Duodenal mucosa (tissue), 2 donors: ENCODE data around the gene ZCCHC8.
"Not testable (repeated sequence)": the region's sequence is repeated elsewhere in the genome, so short reads cannot be mapped to it uniquely, and the experiment has no call there.

Experiments
- H3K27ac ChIP-seq: one replicate; pipeline ENCODE4 v1.7.0; 2013; ENCODE audit warnings: low read depth, low read length
- H3K27me3 ChIP-seq, 2 donors: one replicate each; pipeline ENCODE4 v1.7.0; 2013; ENCODE audit warnings: low read length in 2 of 2, control low read depth in 1 of 2; ENCODE audit not compliant: insufficient read depth in 2 of 2, control insufficient read depth in 1 of 2
- H3K36me3 ChIP-seq, 2 donors: one replicate each; pipeline ENCODE4 v1.7.0; 2013; ENCODE audit warnings: low read length in 2 of 2, control low read depth in 1 of 2; ENCODE audit not compliant: insufficient read depth in 2 of 2, control insufficient read depth in 1 of 2
- H3K4me1 ChIP-seq, 2 donors: one replicate each; pipeline ENCODE4 v1.7.0; 2013; ENCODE audit warnings: low read length in 2 of 2, control low read depth in 1 of 2; ENCODE audit not compliant: insufficient read depth in 2 of 2, control insufficient read depth in 1 of 2
- H3K4me3 ChIP-seq, 2 donors: one replicate each; pipeline ENCODE4 v1.7.0; 2013; ENCODE audit warnings: low read length in 2 of 2, low read depth in 1 of 2
- H3K9ac ChIP-seq, 2 donors: one replicate each; pipeline ENCODE4 v1.7.0; 2013; ENCODE audit warnings: low read length in 2 of 2, low read depth in 1 of 2
- H3K9me3 ChIP-seq, 2 donors: one replicate each; pipeline ENCODE4 v1.7.0; 2013; ENCODE audit warnings: low read length in 2 of 2, control low read depth in 1 of 2; ENCODE audit not compliant: control insufficient read depth in 1 of 2

ZCCHC8 gene

GRCh38 chr12:122444071-122444470 lies 56.7 kb downstream of the ZCCHC8 start:
- not testable (repeated sequence) for H3K4me1 ChIP-seq, H3K9ac ChIP-seq, H3K36me3 ChIP-seq, H3K27ac ChIP-seq, H3K27me3 ChIP-seq, H3K9me3 ChIP-seq, H3K4me3 ChIP-seq

GRCh38 chr12:122438822-122439221 lies 61.9 kb downstream of the ZCCHC8 start:
- H3K4me3 ChIP-seq, H3K27me3 ChIP-seq, H3K9ac ChIP-seq, H3K4me1 ChIP-seq, H3K9me3 ChIP-seq, H3K36me3 ChIP-seq, H3K27ac ChIP-seq: not testable (repeated sequence)

DNA sequence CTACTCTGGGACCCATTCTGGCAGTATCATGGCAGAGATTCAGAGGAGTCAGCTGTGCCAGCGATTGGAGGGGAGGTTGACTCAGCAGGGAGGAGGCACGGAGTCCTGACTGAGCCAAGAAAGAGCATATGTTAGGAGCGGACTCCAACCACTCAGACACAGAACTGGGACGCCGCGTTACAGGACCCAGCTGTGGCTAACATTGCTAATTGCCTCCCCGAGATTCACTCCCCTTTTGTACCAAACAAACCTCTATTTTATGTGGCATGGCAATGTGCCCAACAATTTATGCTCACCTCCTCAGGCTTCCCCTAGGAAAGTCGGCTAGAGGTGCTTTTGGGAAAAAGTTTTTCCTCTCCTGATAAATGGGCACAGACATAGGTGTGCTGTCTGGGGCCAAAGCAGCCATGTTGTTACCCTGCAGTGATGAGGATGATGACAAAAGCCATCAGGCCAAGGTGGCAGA lies 63.0 kb downstream of the ZCCHC8 start:
- Histone ChIP-seq H3K27me3 (no peaks in the 10 kb centered on the region), H3K4me1 (no peaks in the 10 kb centered on the region), H3K9me3 (no peaks in the 10 kb centered on the region), H3K36me3 (no peaks in the 10 kb centered on the region), H3K4me3 (no peak overlapping the region), H3K9ac (no peak overlapping the region), H3K27ac (no peak overlapping the region)

DNA sequence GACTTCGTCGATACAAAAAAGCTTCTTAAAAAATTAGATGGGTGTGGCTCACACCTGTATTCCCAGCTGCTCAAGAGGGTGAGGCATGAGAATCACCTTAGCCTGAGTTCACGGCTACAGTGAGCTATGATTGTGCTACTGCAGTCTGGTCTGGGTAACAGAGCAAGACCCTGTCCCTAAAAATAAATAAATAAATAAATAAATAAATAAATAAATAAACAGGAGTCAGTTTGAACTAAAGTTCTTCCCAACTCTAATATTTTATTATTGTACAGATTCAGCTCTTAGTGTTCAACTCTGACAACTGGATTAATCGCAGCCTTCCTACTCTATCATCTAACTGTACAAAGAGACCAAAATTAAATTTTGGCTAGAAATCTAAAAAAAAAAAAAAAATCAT lies 65.5 kb downstream of the ZCCHC8 start:
- Histone ChIP-seq H3K27me3 (no peaks in the 10 kb centered on the region), H3K9me3 (no peaks in the 10 kb centered on the region), H3K27ac (no peak overlapping the region), H3K36me3 (no peaks in the 10 kb centered on the region), H3K9ac (no peak overlapping the region), H3K4me1 (no peaks in the 10 kb centered on the region), H3K4me3 (no peak overlapping the region)

DNA sequence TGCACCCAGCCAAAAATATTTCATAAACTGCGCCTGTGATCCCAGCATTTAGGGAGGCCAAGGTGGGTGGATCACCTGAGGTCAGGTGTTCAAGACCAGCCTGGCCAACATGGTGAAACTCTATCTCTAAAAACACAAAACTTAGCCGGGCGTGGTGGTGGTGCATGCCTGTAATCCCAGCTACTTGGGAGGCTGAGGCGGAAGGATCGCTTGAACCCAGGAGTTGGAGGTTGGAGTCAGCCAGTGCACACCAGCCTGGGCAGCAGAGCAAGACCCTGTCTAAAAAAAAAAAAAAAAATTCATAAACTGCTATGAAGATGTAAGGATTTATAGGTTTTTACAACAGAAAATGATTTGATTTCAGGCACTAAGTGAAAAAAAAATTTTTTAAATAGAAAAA lies 71.7 kb downstream of the ZCCHC8 start:
- not testable (repeated sequence) for H3K36me3 ChIP-seq, H3K9ac ChIP-seq, H3K27ac ChIP-seq, H3K27me3 ChIP-seq, H3K4me3 ChIP-seq, H3K4me1 ChIP-seq, H3K9me3 ChIP-seq

DNA sequence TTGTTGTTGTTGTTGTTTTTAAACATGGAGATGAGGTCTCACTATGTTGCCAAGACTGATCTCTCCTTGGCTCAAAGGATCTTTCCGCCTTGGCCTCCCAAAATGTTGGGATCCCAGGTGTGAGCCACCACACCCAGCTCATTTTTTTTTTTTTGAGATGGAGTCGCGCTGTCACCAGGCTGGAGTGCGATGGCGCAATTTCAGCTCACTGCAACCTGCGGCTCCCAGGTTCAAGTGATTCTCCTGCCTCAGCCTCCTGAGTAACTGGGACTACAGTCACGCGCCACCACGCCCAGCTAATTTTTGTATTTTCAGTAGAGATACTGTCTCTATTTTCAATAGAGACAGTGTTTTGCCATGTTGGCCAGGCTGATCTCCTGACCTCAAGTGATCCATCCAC lies 73.3 kb downstream of the ZCCHC8 start:
- H3K9ac ChIP-seq, result no peak overlapping the region
- no peaks in the 10 kb centered on the region for H3K36me3 ChIP-seq
- H3K27me3 ChIP-seq, result no peaks in the 10 kb centered on the region
- peaks cover 0 to 7% of the 10 kb centered on the region in 2 donors for H3K4me1 ChIP-seq
- no peaks in the 10 kb centered on the region for H3K9me3 ChIP-seq
- no peak overlapping the region for H3K27ac ChIP-seq
- no peak overlapping the region for H3K4me3 ChIP-seq

- peak overlapping the region; percentile 61 to 73 for H3K9ac ChIP-seq
- no peak overlapping the region for H3K27ac ChIP-seq
- peak overlapping the region; percentile 75 to 79 for H3K4me3 ChIP-seq
- peaks cover 7 to 20% of the 10 kb centered on the region in 2 donors for H3K4me1 ChIP-seq
- no peaks in the 10 kb centered on the region for H3K27me3 ChIP-seq
- no peaks in the 10 kb centered on the region for H3K9me3 ChIP-seq
- H3K36me3 ChIP-seq, result no peaks in the 10 kb centered on the region
These were observed 77.2 kb downstream of the ZCCHC8 start for GRCh38 chr12:122423258-122424165.

DNA sequence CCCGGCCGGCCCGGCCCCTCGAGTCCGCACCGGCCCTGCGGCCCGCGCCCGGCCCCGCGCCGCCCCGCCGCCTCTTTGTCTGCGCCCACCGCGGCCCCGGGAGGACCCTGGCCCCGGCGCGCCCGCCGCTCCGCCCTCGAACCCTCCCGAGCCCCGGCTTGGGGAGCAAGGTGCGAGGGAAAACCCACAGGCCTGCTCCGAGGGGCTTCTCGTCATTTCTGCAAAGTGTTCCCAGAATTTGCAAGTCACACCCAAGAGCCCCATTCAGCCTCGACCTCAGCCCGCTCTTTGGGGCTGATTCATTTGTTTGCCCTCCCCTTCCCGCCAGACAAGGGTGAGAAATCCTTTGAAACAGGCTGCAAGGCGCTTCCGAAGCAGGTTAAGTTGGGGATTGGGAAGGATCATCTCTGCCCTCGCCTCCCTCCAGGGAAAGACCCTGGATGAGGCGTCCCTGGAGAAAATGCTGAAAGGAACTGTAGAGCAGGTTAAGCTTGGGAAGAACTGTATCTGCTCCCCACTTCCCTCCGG lies 77.9 kb downstream of the ZCCHC8 start:
- peak overlapping the region; percentile 61 to 73 for H3K9ac ChIP-seq

DNA sequence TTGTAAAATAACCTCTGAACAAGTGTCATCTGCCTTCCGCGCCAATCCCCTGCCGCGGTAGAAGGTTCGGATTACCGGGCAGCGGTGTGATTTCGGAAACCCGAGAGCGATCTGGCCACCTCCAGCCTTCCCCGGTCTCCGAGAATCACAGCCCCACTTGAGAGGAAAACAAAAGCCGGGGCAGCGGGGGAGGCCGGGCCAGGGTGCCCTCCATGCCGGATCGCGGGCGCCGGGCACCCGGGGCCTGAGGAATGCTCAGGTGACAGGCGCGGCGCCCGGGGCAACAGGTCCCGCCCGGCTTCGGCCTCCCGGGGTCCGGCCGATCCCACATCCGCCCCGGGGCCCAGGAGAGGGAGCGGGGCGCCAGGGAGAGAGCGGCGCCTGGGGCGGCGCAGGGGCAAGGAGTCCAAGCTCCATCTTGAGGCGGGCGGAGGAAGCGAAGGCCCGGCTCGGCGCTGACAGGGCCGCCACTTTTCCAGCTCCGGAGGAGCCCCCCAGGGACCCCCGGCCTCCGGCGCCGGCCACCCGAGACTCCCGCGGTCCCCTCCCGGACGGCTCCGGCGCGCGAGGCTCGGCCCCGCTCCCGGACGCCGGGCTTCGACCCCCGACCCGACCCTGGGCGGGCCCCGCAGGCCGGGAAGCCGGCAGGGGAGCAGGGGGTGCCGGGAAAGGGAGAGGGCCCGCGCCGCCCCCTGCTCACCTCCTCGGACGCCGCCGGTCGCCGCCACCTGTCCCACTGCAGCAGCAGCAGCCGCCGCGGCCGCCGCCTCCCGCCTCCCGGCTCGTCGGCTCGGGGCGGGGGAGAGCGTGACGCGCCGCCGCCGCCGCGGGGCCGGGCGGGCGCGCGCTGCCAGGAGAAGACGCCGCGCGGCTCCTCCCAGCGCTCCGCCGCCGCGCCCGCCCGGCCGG lies 78.7 kb downstream of the ZCCHC8 start, which contains the start of gene CLIP1:
CLIP1 (minus strand) TSS at position 849 of the 909 bp plus-strand sequence. CDS start 42,217 bp downstream, outside the sequence.
- Histone ChIP-seq H3K36me3 (no peaks in the 10 kb centered on the region), H3K4me3 (peak within 1 kb of the TSS; percentile 79 to 82), H3K27me3 (no peaks in the 10 kb centered on the region), H3K27ac (peak within 1 kb of the TSS; percentile 87), H3K4me1 (peaks cover 7 to 20% of the 10 kb centered on the region in 2 donors), H3K9me3 (no peaks in the 10 kb centered on the region), H3K9ac (peak within 1 kb of the TSS; percentile 83 to 94)

More for the DNA sequence above, 77.9 kb downstream of the ZCCHC8 start:
- Histone ChIP-seq H3K4me3 (peak overlapping the region; percentile 75 to 79), H3K9me3 (no peaks in the 10 kb centered on the region), H3K27ac (peak overlapping the region; percentile 45), H3K27me3 (no peaks in the 10 kb centered on the region), H3K4me1 (peaks cover 7 to 20% of the 10 kb centered on the region in 2 donors), H3K36me3 (no peaks in the 10 kb centered on the region)
